ENCODE measurements around the gene FTO. TPM values are rescaled to one million over a fixed set of nuclear protein-coding genes. Genes with fewer than 3 reads are reported as not detected.

Gene FTO
- total RNA-seq, 1 experiment from 2014 or later, result 78.3 TPM

DNA sequence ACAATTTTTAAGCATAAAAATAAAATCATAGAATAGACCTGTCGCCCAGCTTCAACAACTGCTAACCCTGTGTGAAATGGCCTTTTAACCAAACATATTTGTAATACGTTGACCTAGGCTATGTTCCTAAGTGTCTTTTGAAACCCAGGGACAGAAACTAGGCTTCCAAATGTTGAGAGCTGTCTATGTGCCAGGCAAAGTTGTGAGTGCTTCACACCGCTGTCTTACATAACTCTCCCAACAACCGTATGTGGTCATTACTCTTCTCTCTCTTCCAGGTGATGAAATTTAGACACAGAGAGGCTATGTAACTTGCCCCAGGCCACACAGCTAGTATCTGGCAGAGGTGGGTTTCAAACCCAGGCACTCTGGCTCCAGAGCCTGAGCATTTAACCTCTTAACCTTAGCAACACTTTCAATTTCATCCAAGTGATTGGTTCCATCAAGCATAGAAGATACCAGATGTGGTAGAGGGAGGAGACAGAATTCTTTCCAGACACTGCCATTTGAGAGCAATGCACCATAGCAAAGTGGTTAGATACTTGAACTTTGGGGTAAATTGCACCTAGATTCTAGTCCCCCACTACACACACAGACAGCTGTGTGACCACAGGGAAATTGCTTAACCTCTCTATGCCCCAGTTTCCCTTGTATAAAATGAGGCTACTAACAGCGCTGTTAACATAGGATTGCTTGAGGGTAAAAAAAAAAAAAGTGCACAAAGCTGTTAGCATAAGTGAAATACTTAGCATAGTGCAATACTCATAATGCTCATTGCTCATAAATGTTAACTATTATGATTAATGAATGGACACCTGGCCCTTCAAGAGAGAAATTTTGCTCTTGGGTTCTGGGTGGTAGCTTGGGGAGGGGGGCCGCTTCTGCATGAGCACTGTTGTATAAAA lies 422.0 kb downstream of the FTO start:
- H3K27ac Mint-ChIP-seq (ENCODE audit: unreplicated experiment), result no peak overlapping the region
- no TSS peak for BruUV-seq (replicated peaks)
- H3K4me1 Mint-ChIP-seq (ENCODE audit: low read depth, unreplicated experiment), result peaks cover 7% of the 10 kb centered on the region
- H3K4me3 Mint-ChIP-seq (ENCODE audit: unreplicated experiment), result no peak overlapping the region
- TF ChIP-seq, protein P1, sequence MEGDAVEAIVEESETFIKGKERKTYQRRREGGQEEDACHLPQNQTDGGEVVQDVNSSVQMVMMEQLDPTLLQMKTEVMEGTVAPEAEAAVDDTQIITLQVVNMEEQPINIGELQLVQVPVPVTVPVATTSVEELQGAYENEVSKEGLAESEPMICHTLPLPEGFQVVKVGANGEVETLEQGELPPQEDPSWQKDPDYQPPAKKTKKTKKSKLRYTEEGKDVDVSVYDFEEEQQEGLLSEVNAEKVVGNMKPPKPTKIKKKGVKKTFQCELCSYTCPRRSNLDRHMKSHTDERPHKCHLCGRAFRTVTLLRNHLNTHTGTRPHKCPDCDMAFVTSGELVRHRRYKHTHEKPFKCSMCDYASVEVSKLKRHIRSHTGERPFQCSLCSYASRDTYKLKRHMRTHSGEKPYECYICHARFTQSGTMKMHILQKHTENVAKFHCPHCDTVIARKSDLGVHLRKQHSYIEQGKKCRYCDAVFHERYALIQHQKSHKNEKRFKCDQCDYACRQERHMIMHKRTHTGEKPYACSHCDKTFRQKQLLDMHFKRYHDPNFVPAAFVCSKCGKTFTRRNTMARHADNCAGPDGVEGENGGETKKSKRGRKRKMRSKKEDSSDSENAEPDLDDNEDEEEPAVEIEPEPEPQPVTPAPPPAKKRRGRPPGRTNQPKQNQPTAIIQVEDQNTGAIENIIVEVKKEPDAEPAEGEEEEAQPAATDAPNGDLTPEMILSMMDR (IDR thresholded peaks at IDR 0.05; ENCODE audit: insufficient read depth in 1 of 2, low read depth in 1 of 2, low read length in 1 of 2, severe bottlenecking in 1 of 2, unreplicated experiment in 1 of 2), result no peak
- DNase-seq, result no peak
- H3K27me3 Mint-ChIP-seq (ENCODE audit: insufficient read depth, unreplicated experiment), result no peaks in the 10 kb centered on the region
- CTCF ChIA-PET, result no interaction called here
- Histone ChIP-seq H3K4me3 (ENCODE audit: low read depth, low read length) (no peak overlapping the region), H3K27me3 (replicated peaks; ENCODE audit: control insufficient read depth, insufficient read depth, low read length) (no peaks in the 10 kb centered on the region), H3K36me3 (ENCODE audit: control insufficient read depth, insufficient read depth, low read length) (no peaks in the 10 kb centered on the region), H3K4me1 (no peaks in the 10 kb centered on the region), H3K9me3 (peaks cover 5% of the 10 kb centered on the region; the same call in 1 of the 2 replicates)
- intact Hi-C loops (cut with micrococcal nuclease; ENCODE audit: unreplicated experiment), result no loop called here
- H3K9me3 Mint-ChIP-seq (ENCODE audit: unreplicated experiment), result peaks cover 6% of the 10 kb centered on the region
- POLR2A ChIA-PET, result no interaction called here
- H3K36me3 Mint-ChIP-seq (ENCODE audit: insufficient read depth, unreplicated experiment), result no peaks in the 10 kb centered on the region

DNA sequence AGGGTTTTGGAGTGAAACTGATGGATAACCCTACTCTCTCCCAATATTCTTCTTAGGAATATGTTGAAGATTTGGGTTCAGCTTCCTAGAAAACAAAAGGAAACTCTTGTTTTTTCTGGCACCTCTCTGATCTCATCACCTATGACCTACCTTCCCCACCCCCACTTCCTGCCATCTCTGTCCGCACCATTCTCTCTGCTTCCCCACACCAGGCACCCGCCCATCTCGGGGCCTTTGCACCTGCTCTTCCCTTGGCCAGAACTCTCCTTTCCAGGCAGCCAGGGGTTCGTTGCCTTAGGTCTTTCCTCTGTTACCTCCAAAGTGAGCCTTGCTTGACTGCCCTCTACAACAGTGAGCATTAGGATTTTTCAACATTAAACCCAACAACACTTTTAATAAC lies 423.0 kb downstream of the FTO start:
- CTCF ChIA-PET, result no interaction called here
- DNase-seq, result no peak
- TF ChIP-seq, protein P1 (IDR thresholded peaks at IDR 0.05; ENCODE audit: insufficient read depth in 1 of 2, low read depth in 1 of 2, low read length in 1 of 2, severe bottlenecking in 1 of 2, unreplicated experiment in 1 of 2), result no peak
- peaks cover 7% of the 10 kb centered on the region for H3K4me1 Mint-ChIP-seq (ENCODE audit: low read depth, unreplicated experiment)
- H3K4me3 ChIP-seq (ENCODE audit: low read depth, low read length), result no peak overlapping the region
- H3K27me3 ChIP-seq (replicated peaks; ENCODE audit: control insufficient read depth, insufficient read depth, low read length), result no peaks in the 10 kb centered on the region
- H3K27me3 Mint-ChIP-seq (ENCODE audit: insufficient read depth, unreplicated experiment), result no peaks in the 10 kb centered on the region
- H3K36me3 ChIP-seq (ENCODE audit: control insufficient read depth, insufficient read depth, low read length), result no peaks in the 10 kb centered on the region
- intact Hi-C loops (cut with micrococcal nuclease; ENCODE audit: unreplicated experiment), result no loop called here
- H3K4me3 Mint-ChIP-seq (ENCODE audit: unreplicated experiment), result no peak overlapping the region
- peaks cover 5% of the 10 kb centered on the region; the same call in 1 of the 2 replicates for H3K9me3 ChIP-seq
- H3K4me1 ChIP-seq, result no peaks in the 10 kb centered on the region
- BruUV-seq (replicated peaks), result no TSS peak
- H3K36me3 Mint-ChIP-seq (ENCODE audit: insufficient read depth, unreplicated experiment), result no peaks in the 10 kb centered on the region
- peak overlapping the region; percentile 9 for H3K27ac Mint-ChIP-seq (ENCODE audit: unreplicated experiment)
- H3K9me3 Mint-ChIP-seq (ENCODE audit: unreplicated experiment), result peaks cover 13% of the 10 kb centered on the region
- POLR2A ChIA-PET, result no interaction called here

DNA sequence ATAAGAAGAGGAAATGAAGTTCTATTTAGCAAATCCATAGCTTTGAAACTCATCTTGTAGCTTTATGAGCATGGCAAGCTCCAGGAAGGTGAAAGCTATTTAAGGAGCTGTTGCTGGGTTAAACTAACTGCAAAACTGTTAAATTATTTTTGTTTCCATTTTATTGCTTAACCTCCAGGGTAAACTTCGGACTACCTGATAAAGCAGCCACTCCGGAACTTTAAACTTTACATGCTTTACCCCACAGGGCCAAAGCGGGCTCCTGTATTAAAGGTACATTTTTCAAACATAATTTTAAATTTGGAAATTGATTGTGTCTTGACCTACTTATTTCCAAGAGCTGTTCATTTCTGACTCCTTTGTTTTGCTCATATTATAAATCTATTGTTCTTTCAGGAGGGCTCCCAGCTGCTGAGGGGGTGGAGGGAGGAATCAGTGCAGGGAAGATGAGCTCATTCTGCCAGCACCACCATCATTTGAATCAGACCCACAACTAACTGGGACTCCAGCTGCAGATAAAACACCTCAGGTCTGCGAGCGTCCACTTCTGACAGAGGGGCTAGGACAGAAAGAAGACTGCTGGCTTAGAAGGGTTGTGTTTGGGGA lies 424.8 kb downstream of the FTO start:
- Mint-ChIP-seq H3K9me3 (ENCODE audit: unreplicated experiment) (peaks cover 13% of the 10 kb centered on the region), H3K36me3 (ENCODE audit: insufficient read depth, unreplicated experiment) (no peaks in the 10 kb centered on the region), H3K27me3 (ENCODE audit: insufficient read depth, unreplicated experiment) (no peaks in the 10 kb centered on the region), H3K27ac (ENCODE audit: unreplicated experiment) (no peak overlapping the region), H3K4me3 (ENCODE audit: unreplicated experiment) (no peak overlapping the region), H3K4me1 (ENCODE audit: low read depth, unreplicated experiment) (peaks cover 7% of the 10 kb centered on the region)
- intact Hi-C loops (cut with micrococcal nuclease; ENCODE audit: unreplicated experiment), result no loop called here
- H3K27me3 ChIP-seq (replicated peaks; ENCODE audit: control insufficient read depth, insufficient read depth, low read length), result no peaks in the 10 kb centered on the region
- ChIA-PET CTCF (no interaction called here), POLR2A (no interaction called here)
- H3K4me3 ChIP-seq (ENCODE audit: low read depth, low read length), result no peak overlapping the region
- TF ChIP-seq, protein P1 (IDR thresholded peaks at IDR 0.05; ENCODE audit: insufficient read depth in 1 of 2, low read depth in 1 of 2, low read length in 1 of 2, severe bottlenecking in 1 of 2, unreplicated experiment in 1 of 2), result no peak
- H3K36me3 ChIP-seq (ENCODE audit: control insufficient read depth, insufficient read depth, low read length), result no peaks in the 10 kb centered on the region
- no TSS peak for BruUV-seq (replicated peaks)
- peaks cover 5% of the 10 kb centered on the region; the same call in 1 of the 2 replicates for H3K9me3 ChIP-seq
- no peak for DNase-seq
- H3K4me1 ChIP-seq, result no peaks in the 10 kb centered on the region
